ENCODE results near the gene LEMD2.
"Not testable (repeated sequence)": the region's sequence is repeated elsewhere in the genome, so short reads cannot be mapped to it uniquely, and the experiment has no call there.

Gene LEMD2

DNA sequence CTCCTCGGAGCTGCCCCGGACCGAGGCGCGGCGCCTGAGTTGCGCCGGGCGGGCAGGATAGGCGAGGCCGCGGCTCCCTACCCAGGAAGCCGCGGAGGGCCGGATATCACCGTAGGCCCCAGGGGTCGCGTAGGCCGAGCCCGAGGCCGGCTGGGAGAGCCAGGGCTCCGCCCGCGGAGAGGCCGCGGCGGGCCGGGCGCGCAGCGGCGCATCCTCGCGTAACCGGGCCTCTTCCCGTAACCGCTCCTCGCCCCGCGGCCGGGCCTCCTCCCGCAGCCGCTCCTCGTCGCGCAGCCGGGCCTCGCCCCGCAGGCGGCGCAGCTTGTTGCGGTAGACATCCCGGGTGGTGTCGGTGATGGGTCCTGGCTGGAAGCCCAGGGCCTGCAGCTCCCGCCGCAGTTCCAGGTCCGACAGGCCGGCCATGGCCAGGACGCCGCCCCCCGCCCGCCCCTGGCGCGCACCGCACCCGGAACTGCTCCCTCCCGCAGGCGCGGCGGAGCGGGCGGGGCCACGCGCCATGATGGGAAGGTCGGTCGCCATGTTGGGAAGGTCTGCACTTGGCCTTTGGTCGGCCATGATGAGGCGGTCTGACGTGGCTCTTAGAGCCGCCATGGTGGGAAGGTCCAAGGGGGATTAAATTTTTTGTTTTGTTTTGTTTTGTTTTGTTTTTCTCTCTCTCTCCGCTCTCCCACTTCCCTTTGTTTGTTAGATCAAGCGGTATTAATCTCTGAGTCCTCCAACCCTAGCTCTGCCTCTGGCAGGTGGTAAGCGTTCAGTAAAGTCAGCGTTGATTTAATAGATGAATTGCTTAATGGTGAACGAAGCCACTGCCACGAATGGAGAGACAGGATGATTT is at the start of gene LEMD2:
LEMD2 (minus strand) TSS at position 437 of the 856 bp plus-strand sequence; CDS start at position 423, 14 bp downstream.
- DNase-seq, result peak; percentile 90 to 94

DNA sequence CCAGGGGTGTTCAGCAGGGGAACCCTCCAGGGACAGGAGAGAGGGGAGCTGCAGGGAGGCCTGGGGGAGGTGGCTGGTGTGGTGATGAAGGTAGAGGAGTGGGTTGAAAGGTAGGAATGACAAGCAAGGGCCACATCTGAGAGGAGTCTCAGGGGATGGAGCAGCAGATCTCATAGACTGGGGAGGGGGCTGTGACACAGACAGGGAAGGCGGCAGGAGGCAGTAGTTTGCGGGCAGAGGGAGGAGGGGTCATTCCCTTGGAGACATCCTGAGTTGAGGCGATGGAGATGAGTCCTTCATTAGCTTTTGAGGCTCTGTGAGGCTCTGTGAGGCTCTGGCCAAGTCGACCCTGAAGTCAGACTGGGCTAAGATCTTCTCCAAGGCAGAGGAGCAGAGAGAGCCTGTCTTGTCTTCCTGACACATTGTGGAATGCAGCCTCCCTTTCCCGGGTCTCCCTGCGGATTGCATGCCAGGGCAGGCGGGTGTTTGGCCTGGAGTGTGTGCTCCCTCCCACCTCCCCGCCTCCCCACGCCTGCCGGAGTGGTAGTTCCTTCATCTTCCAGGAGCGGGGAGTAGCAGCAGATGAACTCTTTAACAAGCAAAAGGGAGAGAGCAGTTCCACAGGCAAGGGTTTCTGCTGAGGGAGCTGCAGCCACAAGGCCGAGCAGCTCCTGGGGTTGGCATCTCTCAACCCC is 49.2 kb upstream of the LEMD2 start:
- no peak for DNase-seq

DNA sequence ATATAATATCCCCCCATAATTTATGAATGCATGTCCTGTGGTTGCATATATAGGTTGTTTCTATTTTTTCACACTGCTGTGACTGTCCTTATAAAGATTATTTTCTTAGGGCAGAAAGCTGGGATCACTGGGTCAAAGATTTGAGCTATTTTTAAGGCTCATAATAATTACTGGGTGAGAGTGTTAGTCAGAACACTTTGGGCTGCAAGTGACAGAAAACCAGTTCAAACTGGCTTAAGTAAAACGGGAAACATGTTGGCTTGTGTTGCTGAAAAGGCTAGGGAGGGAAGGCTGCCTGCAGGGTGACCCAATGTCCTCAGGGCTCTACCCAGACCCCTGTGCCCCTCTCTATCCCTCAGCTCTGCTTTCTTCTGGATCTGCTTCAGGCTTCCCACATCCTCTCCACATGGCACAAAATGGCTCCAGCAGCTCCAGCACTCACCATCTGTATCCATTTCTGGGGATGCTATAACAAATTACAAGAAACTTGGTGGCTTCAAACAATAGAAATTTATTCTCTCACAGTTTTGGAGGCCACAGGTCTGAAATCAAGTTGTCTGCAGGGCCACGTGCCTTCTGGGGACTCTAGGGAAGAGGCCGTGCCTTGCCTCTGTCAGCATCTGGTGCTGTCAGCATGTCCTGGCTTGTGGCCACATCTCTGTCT is 48.0 kb upstream of the LEMD2 start:
- DNase-seq, result no peak

DNA sequence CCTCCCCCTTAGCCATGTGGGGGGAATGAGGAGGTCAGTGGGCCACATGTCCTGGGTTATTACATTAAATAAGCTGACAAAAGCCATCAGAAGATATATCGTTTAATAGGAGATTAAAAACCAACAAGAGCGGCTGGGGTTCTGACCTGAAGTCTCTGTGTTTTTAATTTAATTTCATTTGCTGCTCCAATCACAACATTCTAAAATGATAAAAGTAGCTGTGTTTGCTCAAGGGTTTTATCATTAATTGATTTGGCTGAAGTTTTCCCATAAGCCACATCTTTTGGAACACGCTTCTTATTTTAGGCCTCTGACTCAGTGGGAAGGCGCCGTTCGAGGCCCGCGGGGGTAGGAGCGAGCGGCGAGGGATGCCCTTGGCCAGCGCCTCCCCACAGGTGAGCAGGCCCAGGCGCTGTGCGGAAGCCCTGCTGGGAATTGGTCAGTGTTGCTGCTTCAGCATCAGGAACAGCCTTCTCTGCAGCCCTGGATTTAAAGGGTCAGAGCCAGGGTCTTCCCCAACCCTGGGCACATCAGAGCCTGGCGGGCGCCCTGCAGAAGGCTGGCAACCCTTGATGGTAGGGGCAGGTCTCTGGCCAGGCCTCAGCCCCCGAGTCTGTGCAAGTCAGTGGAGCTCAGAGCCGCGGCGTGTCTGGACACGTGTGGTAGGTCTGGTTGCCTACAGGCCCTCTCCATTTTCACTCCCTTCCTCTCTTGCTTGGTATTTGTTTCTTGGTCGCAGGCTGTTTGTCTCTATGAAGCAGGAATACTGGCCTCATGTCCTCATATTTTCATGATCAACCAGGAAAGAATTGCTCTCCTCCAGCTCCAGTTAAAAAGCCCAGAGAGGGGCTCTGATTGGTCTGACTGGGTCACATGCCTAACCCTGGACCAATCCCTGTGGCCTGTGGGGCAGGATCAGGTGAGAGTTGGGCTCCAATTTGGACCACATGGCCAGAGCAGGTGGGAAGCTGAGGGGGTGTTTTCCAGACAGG is 45.8 kb upstream of the LEMD2 start:
- DNase-seq, result no peak

DNA sequence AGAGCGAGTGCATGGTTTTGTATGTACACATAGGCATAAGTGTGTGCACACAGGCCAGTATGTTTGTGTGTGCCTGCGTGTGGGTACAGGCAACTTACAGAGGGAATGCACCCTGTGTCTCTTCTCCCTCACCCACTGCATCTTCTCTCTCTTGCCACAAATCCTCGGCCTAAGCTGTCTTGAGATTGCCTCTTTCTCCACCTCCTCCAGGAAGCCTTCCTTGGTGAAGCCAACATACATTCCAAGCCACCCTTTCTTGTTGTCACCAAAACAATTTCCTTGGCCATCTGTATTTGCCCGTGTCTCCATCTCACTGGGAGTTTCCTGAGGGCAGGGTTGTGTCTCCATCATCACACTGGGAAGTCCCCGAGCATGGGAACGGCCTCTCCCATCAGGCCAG is 44.7 kb upstream of the LEMD2 start:
- no peak for DNase-seq

DNA sequence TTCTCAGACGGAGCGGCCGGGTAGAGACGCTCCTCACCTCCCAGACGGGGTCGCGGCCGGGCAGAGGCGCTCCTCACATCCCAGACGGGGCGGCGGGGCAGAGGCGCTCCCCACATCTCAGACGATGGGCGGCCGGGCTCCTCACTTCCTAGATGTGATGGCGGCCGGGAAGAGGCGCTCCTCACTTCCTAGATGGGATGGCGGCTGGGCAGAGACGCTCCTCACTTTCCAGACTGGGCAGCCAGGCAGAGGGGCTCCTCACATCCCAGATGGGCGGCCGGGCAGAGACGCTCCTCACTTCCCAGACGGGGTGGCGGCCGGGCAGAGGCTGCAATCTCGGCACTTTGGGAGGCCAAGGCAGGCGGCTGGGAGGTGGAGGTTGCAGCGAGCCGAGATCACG is 43.9 kb upstream of the LEMD2 start:
- DNase-seq, result not testable (repeated sequence)

DNA sequence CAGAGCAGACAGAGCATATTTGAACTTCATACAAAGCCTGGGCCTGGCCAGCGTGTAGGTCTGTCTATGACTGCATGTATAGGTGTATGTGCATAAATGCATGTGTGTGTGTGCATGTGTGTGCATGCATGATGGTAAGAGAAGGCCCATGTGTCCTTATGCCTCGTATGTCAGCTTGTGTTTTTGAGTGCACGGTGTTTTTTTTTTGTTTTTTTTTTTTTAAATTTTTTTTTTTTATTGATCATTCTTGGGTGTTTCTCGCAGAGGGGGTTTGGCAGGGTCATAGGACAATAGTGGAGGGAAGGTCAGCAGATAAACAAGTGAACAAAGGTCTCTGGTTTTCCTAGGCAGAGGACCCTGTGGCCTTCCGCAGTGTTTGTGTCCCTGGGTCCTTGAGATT is 42.8 kb upstream of the LEMD2 start:
- DNase-seq, result not testable (repeated sequence)

DNA sequence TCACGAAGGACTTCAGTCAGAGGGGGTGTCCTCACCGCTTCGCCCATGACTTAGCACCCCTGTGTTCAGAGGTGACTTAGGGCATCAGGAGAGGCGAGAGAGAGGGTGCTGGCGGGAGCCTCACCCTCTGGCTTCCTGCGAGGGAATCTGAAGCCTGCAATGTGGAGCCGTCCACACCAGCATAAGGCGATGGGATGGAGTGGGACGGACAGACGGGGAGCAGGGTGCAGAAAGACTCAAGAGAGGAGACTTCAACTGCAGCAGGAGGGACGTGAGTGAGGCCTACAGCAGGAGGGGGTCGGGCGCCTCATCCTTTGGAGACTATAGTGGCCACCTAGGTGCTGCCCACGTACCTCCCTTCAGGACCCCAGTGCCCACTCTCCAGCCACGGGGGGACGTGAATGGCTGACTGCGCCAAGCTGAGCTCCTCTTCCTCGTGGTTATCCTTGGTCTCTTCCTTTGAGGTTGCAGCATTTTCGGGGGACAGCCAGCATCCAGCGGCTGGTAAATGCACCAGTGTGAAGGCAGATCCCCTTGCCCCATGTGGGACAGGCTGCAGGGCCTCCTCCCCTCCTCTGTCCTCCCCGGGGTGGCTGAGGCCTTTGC is 41.8 kb upstream of the LEMD2 start:
- no peak for DNase-seq

DNA sequence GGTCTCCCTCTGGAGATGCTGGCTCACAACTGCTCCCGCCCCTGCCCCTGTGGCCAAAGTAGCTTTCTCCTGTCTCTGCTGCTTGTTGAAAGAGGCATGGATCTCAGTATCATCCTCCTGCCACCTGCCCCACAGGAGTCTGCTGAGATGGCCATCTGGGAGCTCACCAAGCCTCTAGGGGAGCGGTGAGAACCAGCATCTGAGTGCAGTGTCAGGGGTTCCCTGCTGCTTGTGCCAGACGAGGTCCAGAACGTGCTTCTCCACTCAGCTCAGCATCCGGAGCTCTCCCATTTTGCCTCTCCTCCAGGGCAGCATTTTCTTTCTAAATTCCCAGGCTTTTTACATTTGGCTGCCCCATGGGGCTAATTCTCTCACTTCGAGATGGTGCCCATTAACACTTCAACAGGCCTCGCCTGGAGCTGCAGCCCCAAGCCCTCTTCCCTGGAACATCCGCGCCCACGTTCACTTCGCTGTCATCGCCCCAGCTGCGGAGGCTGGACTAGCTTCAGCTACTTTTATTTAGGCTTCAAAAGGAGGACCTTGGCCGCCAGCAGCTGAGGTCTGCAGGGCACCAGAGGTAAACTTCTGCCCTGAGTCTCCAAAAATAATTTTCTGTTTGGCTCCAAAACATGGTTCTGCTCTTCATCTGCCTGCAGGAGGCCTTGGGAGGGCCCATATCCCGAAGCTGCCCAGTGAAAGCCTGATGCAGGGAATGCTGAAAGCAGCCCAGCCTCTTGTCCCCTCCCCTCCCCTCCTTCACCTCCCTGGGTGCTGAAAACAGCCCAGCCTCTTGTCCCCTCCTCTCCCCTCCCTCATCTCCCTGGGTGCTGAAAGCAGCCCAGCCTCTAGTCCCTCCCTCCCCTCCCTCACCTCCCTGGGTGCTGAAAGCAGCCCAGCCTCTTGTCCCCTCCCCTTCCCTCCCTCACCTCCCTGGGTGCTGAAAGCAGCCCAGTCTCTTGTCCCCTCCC is 40.1 kb upstream of the LEMD2 start:
- no peak for DNase-seq

DNA sequence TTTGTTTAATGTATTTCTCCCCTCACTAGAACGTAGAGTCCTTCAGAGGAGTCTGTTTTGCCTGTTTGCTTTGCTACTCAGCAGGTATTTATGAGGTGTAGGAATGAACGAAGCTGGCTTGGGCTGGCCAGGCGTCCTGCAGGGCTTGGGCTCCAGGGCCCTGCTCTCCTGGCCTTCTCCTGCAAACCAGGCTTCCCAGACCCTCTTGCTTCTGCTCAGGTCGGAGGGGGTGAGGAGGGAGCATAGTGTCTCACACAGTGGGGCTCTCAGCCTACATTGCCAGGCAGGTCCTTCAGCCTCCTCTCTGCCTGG is 39.5 kb upstream of the LEMD2 start:
- no peak for DNase-seq

DNA sequence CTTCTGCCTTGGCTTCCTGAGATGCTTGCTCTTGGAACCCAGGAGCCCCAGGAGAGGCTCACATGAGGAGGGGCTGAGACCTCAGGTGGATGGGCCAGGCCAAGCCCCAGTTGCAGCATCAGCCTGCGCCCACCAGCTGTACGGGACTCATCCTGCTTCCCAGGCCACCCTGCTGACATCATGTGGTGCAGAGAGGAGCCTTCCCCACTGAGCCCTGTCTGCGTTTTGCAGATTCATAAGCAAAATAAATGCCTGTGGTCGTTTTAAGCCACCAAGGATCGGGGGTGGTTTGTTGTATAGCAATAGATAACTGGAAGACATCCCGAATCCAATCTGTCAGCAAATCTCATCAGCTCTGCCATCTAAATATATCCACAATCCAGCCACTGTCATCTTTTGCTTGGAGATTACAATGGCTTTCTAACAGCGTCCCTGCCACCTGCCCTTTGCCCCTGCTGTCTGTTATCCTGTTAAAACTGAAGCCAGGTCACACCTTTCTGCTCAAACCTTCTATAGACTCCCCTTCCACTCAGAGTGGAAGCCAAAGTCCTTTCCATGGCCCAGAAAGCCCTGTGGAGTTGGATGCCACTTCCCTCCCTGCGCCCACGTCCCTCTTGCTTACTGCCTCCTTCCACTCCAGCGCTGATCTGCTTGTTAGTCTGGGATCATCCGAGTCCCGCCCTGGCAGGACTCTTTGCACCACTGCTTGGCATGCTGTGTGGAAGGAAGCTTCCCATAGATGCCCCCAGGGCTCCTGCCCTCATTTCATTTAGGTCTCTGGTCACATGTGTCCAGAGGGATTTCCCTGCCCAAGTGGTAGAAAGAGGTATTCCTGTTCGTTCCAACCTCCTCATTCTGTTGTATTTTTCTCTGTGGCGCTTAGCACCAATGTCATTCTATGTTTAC is 38.9 kb upstream of the LEMD2 start:
- no peak for DNase-seq

DNA sequence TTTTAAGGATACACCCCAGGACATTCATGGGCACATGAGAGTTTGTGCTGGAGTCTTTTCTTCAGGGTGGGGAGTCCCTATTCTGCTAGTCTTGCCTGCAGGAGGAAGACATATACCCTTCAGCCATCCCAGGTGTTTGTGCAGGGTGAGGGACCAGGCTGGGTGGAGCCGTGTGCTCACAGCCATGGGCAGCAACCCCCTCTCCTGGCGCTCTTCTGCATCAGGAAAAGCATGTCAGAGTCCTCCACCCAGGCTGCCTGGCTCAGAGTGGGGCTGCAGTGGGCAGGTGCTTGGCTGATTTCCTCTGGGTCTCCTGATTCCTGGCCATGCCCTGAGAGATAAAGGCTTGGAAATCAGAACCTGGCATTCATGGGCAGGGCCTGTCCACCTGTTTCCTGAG is 37.6 kb upstream of the LEMD2 start:
- DNase-seq, result no peak

DNA sequence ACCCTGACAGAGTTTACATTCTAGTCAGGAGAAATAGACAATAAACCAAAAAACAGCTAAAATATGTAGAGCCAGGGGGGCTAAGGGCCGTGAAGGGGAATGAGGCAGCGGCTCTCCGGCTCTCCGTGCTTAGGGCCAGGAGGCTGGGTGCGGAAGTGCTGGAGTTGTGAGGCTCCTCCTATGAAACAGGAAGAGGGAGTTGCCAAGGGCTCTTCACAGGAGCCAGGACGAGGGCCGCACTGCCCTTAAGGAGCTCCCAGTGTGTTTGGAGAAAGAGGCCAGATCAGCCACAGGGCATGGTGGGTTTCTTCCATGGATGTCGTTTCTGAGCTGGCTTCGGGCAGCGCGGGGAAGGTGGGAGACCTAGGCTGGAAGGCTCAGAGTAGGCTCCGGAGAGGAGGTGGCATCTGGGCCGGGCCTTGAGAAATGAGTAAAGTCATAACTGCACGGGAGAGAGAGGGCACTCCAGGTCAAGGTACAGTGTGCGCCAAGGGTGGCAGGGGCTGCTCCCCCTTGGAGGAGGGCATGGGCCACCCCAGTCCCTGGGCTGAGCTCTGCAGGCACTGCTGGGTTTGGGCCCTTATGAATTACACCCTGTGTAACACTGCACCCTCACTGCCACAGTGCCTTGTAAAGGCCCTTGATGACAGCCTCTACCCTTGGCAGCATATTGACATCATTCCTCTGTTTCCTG is 35.7 kb upstream of the LEMD2 start:
- no peak for DNase-seq

DNA sequence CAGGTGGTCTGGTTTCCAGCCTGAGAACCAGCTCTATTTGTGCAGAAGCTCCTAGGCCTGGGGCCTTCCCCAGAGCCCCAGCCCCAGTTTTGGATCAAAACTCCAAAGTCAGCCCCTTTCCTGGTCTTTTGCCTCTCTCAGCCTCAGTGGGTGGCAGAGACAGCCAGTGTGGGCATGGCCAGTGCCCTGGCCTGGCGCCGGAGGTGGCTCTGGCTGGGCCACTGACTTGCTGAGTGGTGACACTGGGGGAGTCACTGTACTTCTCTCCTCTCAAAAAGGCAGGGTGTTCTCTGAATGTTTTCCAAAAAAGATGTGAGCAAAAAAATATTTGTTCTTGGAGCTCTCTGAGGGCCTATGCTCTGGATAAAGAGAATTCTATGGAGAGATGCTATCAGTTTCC is 34.9 kb upstream of the LEMD2 start:
- DNase-seq, result no peak

DNA sequence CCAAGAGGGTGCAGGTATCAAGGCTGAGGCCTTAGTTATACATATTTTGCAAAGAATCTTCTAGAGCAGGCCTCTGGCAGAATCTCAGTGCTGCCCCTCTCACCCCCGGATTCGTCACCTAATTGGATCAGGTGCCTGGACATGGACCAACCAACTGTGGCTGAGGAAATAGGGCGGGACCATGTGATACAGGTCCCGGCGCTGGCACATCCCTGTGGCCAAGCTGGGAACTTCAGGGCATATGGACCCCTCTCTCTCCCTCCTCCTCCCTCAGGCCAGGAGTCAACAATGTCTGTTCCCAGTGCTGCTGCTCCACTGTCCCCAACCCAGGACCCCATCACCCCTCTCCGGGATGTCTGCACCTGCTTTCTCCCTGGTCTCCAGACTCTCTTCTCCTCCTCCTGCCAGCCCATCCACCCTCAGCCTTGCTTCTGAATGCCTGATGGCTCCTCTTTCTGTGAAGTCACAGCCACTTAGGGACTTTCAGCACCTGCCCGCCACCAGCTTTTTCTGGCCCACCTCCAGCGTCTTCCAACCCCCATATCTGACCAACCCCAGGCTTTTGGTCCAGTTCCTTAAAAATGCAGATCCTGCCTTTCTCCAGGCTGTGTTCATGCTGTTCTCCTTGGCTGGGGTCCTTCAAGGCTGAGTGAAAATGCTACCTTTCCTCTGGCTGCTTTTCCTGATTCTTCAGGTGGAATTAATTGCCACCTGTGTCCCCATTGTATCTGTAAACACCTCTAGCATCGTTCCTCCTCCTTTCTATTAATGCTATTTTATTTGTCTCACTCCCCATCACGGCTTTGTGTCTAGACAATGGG is 33.9 kb upstream of the LEMD2 start:
- DNase-seq, result no peak

DNA sequence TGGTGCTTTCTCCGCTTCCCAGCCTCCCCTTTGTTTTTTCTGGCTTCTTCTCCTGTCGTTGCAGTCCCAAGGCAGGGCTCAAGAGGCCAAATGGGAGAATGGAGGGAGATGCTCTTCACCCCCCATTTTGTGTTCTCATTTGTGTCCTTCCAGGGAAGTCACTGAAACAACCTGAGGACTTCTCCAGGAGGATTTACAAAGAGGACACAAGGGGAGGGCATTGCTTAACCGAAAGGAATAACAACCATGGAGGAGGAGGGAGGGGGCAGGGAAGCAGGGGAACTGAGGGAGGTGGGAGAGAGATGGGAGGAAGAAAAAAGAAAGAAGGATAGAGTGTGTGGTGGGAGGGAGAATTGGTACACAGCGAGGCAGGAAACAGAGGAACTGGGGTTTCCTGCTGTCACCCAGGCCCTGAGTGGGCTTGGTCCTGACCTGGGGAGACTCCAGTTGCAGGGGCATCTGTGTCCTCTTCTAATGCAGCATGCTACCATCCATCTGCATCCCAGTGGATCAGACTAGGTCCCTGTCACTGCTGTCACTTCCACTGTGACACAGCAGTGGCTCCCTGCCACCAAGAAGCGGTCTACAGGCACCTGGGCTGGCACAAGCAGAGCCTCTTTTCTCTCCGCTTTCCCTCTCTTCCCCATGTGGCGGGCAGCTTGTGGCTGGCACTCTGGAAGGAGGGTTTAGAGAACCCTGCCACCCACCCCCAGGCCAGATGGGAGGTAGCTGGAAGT is 32.0 kb upstream of the LEMD2 start:
- no peak for DNase-seq

DNA sequence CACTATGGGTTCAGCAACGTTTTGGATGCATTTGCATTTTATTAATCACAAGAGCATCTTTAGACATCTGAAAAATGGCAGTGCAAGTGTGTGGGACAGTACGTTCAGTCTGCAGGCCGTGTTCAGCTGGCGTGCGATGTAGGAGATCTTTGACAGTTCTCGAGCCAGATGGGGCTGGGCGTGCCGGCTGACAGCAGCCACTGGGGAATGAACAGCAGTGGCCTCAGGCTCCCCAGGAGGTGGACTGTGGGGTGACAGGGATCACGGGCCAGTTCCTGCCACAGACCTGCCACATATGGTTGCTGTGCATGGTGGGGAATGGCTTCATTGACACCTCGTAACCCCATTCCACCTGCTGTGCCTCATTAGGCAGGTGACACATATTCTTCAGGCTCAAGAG is 31.3 kb upstream of the LEMD2 start:
- no peak for DNase-seq

DNA sequence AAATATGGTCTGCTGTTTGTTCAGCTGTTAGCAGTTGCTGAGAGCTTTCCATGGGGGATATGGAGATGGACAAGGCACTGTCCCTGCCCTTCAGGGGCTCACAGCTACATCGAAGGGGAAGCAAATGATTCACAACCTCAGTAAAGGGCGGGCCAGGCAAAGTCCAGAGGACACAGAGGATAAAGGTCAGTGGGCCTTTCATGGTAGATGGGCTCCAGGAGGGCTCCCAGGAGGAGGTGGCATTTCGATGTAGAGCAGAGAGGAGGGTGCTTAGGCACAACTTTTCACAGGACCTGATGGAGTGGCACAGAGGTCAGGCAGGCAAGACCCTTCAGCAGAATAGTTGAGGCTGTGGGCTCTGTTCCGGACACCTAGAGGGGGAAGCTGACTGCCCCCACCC is 30.1 kb upstream of the LEMD2 start:
- no peak for DNase-seq

Measured in stimulated activated CD4-positive, alpha-beta T cell treated with anti-CD3 and anti-CD28 coated beads, Interleukin-2, amount 100 ng/mL, for 48 hours (primary cell).